Fibroblast of peridontal ligament (primary cell): ENCODE measurements around the gene FBXL16.
A peak's percentile ranks its signal among the peaks of the same experiment; 100 is the strongest.
"Not testable (repeated sequence)": the region's sequence is repeated elsewhere in the genome, so short reads cannot be mapped to it uniquely, and the experiment has no call there.

Experiments
- DNase-seq: peaks from one replicate; pipeline ENCODE4 v3.0.0-alpha.2; 2010; ENCODE audit errors: extremely low read depth

The FBXL16 gene

GRCh38 chr16:692356-693108, 13.1 kb downstream of the FBXL16 start:
- DNase-seq, result no peak

DNA sequence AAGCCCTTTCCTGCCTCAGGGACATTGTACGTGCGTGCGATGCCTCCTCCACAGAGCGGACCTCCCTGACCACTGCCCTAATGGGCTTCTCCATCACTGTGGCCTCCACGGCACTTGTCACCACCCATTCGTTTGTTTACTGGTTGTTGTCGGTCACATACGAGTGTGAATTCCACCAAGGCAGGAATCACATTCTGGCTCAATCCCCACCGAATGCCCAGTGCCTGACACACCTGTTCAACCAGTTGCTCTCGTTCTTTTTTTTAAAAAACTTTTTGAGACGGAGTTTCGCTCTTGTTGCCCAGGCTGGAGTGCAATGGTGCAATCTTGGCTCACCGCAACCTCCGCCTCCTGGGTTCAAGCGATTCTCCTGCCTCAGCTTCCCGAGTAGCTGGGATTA, 14.4 kb downstream of the FBXL16 start:
- DNase-seq, result not testable (repeated sequence)

- no peak for DNase-seq
Measured at GRCh38 chr16:689175-689897, 16.3 kb downstream of the FBXL16 start.

DNA sequence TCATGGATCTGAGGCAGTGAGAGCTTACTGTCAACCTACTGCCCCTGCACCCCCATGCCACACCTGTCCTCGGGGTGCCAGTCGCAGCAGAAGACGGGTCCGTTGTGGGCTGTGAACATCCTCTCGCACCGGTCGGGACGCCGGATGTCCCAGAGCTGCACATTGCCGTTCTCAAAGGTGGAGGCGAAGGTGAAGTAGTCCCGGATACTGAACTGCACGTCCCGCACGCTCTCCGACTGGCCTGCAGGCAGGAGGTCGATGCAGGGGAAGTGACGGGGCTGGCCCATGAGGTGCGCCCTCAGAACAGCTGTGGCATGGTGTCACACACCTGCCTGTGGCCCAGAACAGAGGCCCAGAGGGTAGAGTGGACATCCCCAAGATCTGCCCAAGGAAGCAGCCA, 18.1 kb downstream of the FBXL16 start:
- no peak for DNase-seq

DNA sequence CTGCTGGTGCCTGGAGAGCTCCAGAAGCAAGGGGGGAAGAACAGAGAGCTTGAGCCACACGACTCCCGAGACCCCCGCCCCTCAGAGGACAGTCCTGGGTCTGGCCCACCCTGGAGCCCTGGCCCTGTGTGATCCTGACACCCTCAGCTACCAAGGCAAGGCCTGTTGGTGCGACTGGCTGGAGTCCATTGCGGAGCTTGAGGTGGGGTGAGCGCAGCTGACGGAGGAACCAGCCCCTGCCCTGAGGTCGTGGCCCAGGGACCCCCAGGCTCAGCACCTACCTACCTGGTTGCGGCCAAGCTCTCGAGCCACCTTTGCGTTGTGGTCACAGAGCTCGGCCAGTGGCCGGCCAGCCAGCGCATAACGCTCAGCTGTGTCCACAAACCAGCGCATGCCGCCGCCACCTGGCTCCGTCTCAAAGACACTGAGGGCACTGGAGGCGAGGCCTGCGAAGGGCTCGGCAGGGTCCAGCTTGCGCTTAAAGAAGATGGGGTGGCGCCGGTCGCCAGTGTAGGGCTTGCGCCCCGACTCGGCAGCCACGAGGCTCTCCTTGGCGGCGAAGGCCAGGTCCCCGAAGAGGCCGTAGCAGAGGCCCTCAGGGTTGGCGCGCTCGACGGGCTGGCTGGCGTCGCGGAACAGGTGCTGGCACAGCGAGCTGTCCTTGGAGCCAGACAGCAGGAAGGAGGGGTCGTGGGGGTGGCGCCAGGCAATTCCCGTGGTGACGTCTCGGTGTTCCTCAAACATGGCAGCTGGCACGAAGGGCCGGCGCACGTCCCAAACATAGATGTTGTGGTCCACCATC, 18.9 kb downstream of the FBXL16 start:
- DNase-seq, result no peak

- DNase-seq, result no peak
Measured at GRCh38 chr16:685967-686366, 19.6 kb downstream of the FBXL16 start.

GRCh38 chr16:684961-685696, 20.5 kb downstream of the FBXL16 start:
- no peak for DNase-seq

- DNase-seq, result peak; percentile 89
Measured at GRCh38 chr16:684071-684794, 21.4 kb downstream of the FBXL16 start, which contains the start of gene JMJD8. JMJD8 (minus strand) TSS chr16:684334; CDS start chr16:684319, 15 bp downstream.

DNA sequence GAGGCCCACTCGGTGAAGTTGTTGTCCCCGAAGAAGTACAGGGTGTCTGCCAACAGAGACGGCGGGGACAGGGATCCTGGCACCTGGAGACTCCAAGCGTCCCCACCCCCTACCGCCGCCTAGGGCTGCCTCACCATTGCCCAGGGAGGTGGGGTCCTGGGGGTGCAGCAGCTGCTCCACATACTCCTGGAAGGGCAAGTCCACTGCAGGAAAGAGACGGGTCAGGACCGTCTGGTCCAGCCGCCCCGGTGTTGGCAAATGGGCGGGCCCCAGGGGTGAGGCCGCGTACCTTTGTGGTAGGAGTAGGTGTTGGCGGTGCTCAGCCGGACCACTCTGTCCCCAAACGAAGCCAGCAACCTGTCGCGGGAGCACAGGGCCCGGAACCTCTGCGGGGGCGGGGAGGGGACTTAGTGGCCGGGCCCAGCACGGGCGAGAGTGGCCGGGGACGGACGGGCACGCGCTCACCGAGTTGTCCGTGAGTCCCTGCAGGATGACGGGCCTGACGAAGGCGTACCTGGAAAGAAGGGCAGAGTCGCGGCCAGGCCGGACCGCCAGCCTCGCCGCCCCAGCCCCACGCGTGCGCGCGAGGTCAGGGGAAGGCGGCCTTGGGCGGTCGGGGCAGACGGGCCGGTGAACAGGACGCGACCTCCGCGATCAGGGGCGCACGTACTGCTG, 22.1 kb downstream of the FBXL16 start:
- DNase-seq, result no peak

DNA sequence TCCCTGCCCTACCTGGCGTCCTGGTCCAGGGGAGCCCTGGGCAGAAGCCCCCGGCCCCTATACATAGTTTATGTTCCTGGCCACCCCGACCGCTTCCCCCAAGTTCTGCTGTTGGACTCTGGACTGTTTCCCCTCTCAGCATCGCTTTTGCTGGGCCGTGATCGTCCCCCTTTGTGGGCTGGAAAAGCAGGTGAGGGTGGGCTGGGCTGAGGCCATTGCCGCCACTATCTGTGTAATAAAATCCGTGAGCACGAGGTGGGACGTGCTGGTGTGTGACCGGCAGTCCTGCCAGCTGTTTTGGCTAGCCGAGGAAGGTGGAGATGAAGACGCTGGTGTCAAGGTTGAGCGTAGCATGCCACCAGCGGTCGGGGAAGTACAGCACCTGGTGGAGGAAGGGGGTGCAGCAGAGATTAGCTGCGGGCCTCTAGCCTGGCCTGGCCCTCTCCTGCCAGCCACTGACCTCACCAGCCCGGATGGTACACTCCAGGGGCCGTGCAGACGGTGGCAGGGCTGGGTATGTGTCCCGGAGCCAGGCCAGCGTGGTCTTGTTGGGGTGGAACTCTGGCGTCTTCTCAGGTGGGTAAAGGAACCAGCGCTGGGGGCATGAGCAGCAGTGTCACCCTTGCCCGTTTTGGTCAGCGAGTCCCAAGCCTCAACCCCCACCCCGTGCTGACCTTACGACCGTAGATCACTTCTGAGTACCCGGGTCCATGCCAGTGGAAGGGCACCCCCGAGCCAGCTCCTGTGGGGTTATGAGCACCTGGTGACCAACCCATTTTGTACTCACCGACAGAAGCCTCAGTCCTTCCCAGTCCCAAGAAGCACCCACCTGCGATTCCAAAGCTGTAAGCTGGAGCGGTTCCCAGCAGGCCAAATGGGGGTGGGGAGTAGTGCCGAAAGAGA, 22.9 kb downstream of the FBXL16 start:
- DNase-seq, result no peak

DNA sequence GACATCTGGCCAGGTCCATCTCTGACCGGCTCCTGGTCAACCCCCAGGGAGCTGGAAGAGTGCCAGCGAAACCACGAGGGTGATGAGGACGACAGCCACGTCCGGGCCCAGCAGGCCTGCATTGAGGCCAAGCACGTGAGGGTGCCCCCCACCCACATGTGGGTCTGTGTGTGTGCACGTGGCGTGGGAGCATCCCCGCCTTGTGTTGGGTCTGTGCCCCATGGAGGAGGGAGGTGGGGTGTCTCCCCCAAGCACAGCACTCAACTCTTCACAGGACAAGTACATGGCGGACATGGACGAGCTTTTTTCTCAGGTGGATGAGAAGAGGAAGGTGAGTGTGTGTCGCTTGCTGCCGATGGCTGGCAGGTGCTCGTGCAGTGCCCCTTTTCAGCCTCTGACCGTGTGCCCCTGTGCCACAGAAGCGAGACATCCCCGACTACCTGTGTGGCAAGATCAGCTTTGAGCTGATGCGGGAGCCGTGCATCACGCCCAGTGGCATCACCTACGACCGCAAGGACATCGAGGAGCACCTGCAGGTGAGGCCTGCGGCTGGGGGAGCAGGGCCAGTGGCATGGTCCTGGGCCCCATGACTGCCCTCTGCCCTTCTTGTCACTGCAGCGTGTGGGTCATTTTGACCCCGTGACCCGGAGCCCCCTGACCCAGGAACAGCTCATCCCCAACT, 23.7 kb downstream of the FBXL16 start:
- no peak for DNase-seq

DNA sequence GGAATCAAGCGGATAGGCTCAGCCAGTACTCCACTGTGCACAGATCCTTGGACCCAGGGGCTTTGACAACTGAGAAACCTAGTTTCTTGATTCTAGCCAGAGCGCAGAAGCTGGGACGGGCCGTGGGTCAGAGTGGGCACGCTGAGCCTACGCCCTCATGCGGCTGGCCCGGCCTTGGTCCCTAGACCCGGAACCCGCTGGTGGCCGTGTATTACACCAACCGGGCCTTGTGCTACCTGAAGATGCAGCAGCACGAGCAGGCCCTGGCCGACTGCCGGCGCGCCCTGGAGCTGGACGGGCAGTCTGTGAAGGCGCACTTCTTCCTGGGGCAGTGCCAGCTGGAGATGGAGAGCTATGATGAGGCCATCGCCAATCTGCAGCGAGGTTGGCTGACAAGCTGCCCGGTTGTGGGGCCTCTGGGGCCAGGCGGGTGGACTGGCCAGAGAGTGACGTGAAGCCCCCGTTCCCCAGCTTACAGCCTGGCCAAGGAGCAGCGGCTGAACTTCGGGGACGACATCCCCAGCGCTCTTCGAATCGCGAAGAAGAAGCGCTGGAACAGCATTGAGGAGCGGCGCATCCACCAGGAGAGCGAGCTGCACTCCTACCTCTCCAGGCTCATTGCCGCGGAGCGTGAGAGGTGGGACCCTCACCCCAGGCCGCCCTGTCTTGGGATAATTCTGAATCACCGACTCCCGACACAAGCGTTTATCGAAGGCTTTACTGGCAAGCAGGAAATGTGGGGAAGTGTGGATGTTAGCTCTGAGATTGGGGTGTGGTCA, 24.4 kb downstream of the FBXL16 start:
- peak; percentile 53 for DNase-seq

- DNase-seq, result no peak
Measured at GRCh38 chr16:680625-680945, 25.0 kb downstream of the FBXL16 start.

DNA sequence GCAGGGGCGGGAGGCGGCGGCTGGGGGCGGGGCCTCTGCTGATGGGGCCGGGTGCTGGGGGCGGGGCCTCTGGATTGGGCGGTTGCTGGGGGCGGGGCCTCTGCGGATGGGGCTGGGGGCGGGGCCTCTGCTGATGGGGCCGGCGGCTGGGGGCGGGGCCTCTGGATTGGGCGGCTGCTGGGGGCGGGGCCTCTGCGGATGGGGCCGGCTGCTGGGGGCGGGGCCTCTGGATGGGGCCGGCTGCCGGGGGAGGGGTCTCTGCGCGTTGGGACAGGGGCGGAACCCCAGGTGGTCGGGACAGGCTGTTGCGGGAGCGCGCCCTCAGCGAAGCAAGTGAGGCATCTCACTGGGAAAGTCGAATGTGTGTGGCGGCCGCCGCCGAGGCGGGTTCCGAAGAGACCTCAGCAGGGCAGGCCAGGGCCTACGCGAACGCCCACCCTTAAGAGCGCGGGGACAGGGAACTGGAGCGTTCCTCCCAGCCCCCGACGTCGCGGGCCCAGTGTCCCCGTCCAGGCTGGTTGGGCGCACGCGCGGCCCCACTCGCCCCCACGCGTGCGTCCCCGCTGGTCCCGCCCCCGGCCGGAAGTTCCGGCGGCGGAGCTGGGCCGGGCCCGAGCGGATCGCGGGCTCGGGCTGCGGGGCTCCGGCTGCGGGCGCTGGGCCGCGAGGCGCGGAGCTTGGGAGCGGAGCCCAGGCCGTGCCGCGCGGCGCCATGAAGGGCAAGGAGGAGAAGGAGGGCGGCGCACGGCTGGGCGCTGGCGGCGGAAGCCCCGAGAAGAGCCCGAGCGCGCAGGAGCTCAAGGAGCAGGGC, 25.6 kb downstream of the FBXL16 start, which contains the start of gene STUB1:
TSS of gene STUB1 (plus strand) at position 597 of the 811 bp plus-strand sequence. CDS start at position 713, 116 bp downstream.
- DNase-seq, result peak; percentile 75

GRCh38 chr16:678858-679813, 26.5 kb downstream of the FBXL16 start:
- peak; percentile 44 for DNase-seq
